Measurements from ENCODE around the gene LRAT. TPM values are rescaled to one million over a fixed set of nuclear protein-coding genes. Genes with fewer than 3 reads are reported as not detected.

LRAT gene
- total RNA-seq, 1 donor from 2014 or later: not detected

GRCh38 chr4:154781983-154782293 lies 38.1 kb downstream of the LRAT start:
- Mint-ChIP-seq H3K27me3 (ENCODE audit: insufficient read depth) (peaks cover 5% of the 10 kb centered on the region), H3K9me3 (no peaks in the 10 kb centered on the region), H3K4me1 (ENCODE audit: low read depth) (no peaks in the 10 kb centered on the region), H3K27ac (no peak overlapping the region), H3K36me3 (ENCODE audit: low read depth) (no peaks in the 10 kb centered on the region), H3K4me3 (no peak overlapping the region)
- DNase-seq (ENCODE audit: low spot score): no peak
- intact Hi-C loops (cut with micrococcal nuclease): no loop called here

Other genes starting within 250 kb of the LRAT start
- gene PLRG1, start 193.6 kb upstream of the LRAT start, total RNA-seq: 96.4 and 100 TPM in 2 replicates
- gene FGB, start 181.0 kb upstream of the LRAT start, total RNA-seq: not detected in 2 replicates
- gene FGA, start 153.3 kb upstream of the LRAT start, total RNA-seq: not detected in 2 replicates
- gene FGG, start 131.3 kb upstream of the LRAT start, total RNA-seq: not detected in 2 replicates
- gene RBM46, start 37.3 kb downstream of the LRAT start, total RNA-seq: not detected in 2 replicates